ENCODE data around the gene RFPL4AL1. TPM values are rescaled to one million over a fixed set of nuclear protein-coding genes. Genes with fewer than 3 reads are reported as not detected.
A peak's percentile ranks its signal among the peaks of the same experiment; 100 is the strongest.

The RFPL4AL1 gene
- total RNA-seq, 4 donors from 2014 or later: not detected

DNA sequence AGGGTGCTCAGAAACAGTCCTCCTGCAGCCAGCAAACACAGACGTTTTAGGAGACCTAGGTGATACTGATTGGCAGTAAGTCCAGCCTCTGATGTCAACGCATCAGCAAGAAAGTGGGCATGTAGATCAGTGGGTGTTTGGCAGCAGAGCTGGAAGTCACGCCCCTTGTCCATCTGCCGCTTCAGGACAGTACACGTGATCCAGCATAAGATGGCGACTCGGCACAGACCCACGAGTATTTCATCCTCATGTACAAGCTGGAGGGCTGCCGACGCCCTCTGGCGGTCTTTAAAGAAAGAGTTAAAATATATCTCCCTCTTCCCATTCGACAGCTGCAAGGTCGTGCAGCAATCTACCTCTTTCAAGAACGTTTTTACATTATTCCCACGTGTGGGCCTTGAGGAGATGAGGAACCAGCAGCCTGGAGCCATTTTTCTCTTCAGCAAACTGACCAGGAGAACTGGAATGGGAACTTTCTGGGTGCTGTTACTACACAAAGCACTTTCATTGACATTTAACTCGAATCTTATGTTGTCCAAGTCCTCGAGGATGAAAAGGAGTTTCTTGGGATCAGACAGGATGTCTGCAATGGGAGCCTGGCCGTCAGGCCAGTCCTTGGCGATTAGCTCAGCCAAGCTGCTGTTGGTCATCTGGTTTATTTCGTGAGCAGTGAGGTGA is 40.6 kb downstream of the RFPL4AL1 start:
- no peaks in the 10 kb centered on the region for H3K36me3 ChIP-seq
- no peaks in the 10 kb centered on the region for H3K9me3 ChIP-seq
- no peaks in the 10 kb centered on the region for H3K4me1 ChIP-seq
- no peaks in the 10 kb centered on the region for H3K27me3 ChIP-seq
- H3K4me3 ChIP-seq: no peak overlapping the region
- DNase-seq: no peak
- intact Hi-C loops (cut with DNase I; ENCODE audit: low total_unique reads): no loop called here
- H3K27ac ChIP-seq: no peak overlapping the region
- TF ChIP-seq POLR2A (IDR thresholded peaks at IDR 0.05) (no peak), CTCF (IDR thresholded peaks at IDR 0.05) (peak in 1 of 4 experiments; percentile 2)

- TF ChIP-seq POLR2A (IDR thresholded peaks at IDR 0.05): no peak
- TF ChIP-seq CTCF (IDR thresholded peaks at IDR 0.05): no peak
- no peaks in the 10 kb centered on the region for H3K36me3 ChIP-seq
- H3K4me1 ChIP-seq: no peaks in the 10 kb centered on the region
- no peak overlapping the region for H3K27ac ChIP-seq
- no peaks in the 10 kb centered on the region for H3K27me3 ChIP-seq
- intact Hi-C loops (cut with DNase I; ENCODE audit: low total_unique reads): no loop called here
- no peak overlapping the region for H3K4me3 ChIP-seq
- no peaks in the 10 kb centered on the region for H3K9me3 ChIP-seq
- no peak for DNase-seq
Measured at GRCh38 chr19:55811340-55811739, 42.4 kb downstream of the RFPL4AL1 start.

DNA sequence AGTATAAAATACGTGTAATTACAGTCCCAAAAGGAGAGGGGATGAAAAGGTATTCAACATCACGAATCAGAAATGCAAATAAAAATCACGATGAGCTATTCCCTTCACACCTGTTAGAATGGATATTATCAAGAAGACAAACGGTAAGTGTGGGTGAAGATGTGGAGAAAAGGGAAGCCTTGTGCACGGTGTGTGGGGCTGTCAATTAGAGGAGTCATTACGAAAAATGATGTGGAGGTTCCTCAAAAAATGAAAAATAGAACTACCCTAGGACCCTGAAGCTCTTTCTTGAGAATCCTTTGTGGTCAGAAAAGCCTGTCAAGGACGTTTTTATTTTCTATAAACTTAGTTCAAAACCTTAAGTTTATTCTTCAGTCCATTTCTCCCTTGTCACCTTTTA is 43.5 kb downstream of the RFPL4AL1 start:
- Histone ChIP-seq H3K9me3 (no peaks in the 10 kb centered on the region), H3K27me3 (no peaks in the 10 kb centered on the region), H3K4me3 (no peak overlapping the region), H3K4me1 (no peaks in the 10 kb centered on the region), H3K36me3 (no peaks in the 10 kb centered on the region), H3K27ac (no peak overlapping the region)
- intact Hi-C loops (cut with DNase I; ENCODE audit: low total_unique reads): no loop called here
- TF ChIP-seq CTCF (IDR thresholded peaks at IDR 0.05): no peak
- TF ChIP-seq POLR2A (IDR thresholded peaks at IDR 0.05): no peak
- no peak for DNase-seq

GRCh38 chr19:55813906-55814305 is 45.0 kb downstream of the RFPL4AL1 start:
- intact Hi-C loops (cut with DNase I; ENCODE audit: low total_unique reads): no loop called here
- Histone ChIP-seq H3K27ac (no peak overlapping the region), H3K4me3 (no peak overlapping the region), H3K9me3 (no peaks in the 10 kb centered on the region), H3K36me3 (no peaks in the 10 kb centered on the region), H3K4me1 (no peaks in the 10 kb centered on the region), H3K27me3 (no peaks in the 10 kb centered on the region)
- DNase-seq: no peak
- TF ChIP-seq POLR2A (IDR thresholded peaks at IDR 0.05): no peak
- TF ChIP-seq CTCF (IDR thresholded peaks at IDR 0.05): no peak

DNA sequence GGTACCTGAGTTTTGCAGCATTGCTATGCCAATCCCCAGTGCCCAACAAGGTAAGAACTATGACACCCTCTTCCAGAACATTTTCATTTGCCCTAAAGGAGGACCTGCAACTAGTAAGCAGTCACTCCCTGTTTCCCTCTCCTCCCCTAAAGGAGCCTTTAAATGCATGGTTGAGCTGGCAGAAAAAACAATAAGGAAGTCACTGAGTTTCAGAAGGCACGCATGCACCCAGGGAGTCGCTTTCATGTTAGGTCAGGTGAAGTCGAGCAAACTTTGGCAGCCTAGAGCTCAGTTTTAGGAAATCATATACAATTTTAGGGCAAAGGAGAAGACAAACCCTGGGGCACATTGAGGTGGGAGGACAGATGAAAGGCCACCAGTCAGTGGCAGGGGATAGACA is 51.1 kb downstream of the RFPL4AL1 start:
- TF ChIP-seq POLR2A (IDR thresholded peaks at IDR 0.05) (no peak), CTCF (IDR thresholded peaks at IDR 0.05) (no peak)
- Histone ChIP-seq H3K27ac (no peak overlapping the region), H3K36me3 (no peaks in the 10 kb centered on the region), H3K4me1 (no peaks in the 10 kb centered on the region), H3K9me3 (no peaks in the 10 kb centered on the region), H3K27me3 (no peaks in the 10 kb centered on the region), H3K4me3 (no peak overlapping the region)
- no peak for DNase-seq
- intact Hi-C loops (cut with DNase I; ENCODE audit: low total_unique reads): no loop called here

Other genes with a start within 250 kb of the RFPL4AL1 start
- not detected for gene SBK2, start 232.0 kb upstream of the RFPL4AL1 start, total RNA-seq
- under 1 TPM in 2 of 4 donors, not detected in 2; 0.34 to 0.35 TPM for gene SBK3, start 223.6 kb upstream of the RFPL4AL1 start, total RNA-seq
- 10 to 100 TPM in 1 of 4 donors, 1 to 10 TPM in 1, not detected in 2; 4.4 to 21.9 TPM for gene ZNF579, start 188.3 kb upstream of the RFPL4AL1 start, total RNA-seq
- gene FIZ1, start 169.6 kb upstream of the RFPL4AL1 start, total RNA-seq: 10 to 100 TPM in 1 of 4 donors, 1 to 10 TPM in 1, under 1 TPM in 2; 0.26 to 19.3 (median 2.4) TPM
- 10 to 100 TPM in 3 of 4 donors, 1 to 10 TPM in 1; 5.4 to 20.4 (median 14.6) TPM for gene ZNF524, start 168.8 kb upstream of the RFPL4AL1 start, total RNA-seq
- 10 to 100 TPM in 1 of 4 donors, 1 to 10 TPM in 2, not detected in 1; 2.0 to 24.2 (median 3.2) TPM for gene ZNF865, start 163.5 kb upstream of the RFPL4AL1 start, total RNA-seq
- gene ZNF784, start 144.6 kb upstream of the RFPL4AL1 start, total RNA-seq: 1 to 10 TPM; 4.1 to 9.6 (median 7.4) TPM
- gene ZNF580, start 128.1 kb upstream of the RFPL4AL1 start, total RNA-seq: 10 to 100 TPM in 3 of 4 donors, 1 to 10 TPM in 1; 4.8 to 69.8 (median 19.1) TPM
- 10 to 100 TPM in 3 of 4 donors, 1 to 10 TPM in 1; 2.8 to 30.3 (median 12.8) TPM for gene ZNF581, start 125.5 kb upstream of the RFPL4AL1 start, total RNA-seq
- 10 to 100 TPM in 1 of 4 donors, 1 to 10 TPM in 3; 2.9 to 25.0 (median 6.7) TPM for gene CCDC106, start 120.9 kb upstream of the RFPL4AL1 start, total RNA-seq
- gene U2AF2, start 114.1 kb upstream of the RFPL4AL1 start, total RNA-seq: 100 to 1,000 TPM in 1 of 4 donors, 10 to 100 TPM in 2, 1 to 10 TPM in 1; 10.0 to 165 (median 58.1) TPM
- gene EPN1, start 93.9 kb upstream of the RFPL4AL1 start, total RNA-seq: 10 to 100 TPM; 27.9 to 88.4 (median 51.7) TPM
- under 1 TPM in 1 of 4 donors, not detected in 3; 0.28 TPM for gene NLRP9, start 30.7 kb upstream of the RFPL4AL1 start, total RNA-seq
- gene RFPL4A, start 10.0 kb upstream of the RFPL4AL1 start, total RNA-seq: not detected
- under 1 TPM in 1 of 4 donors, not detected in 3; 0.28 TPM for gene NLRP11, start 62.9 kb downstream of the RFPL4AL1 start, total RNA-seq
- 1 to 10 TPM in 1 of 4 donors, not detected in 3; 1.5 TPM for gene NLRP4, start 67.4 kb downstream of the RFPL4AL1 start, total RNA-seq
- gene NLRP13, start 163.2 kb downstream of the RFPL4AL1 start, total RNA-seq: not detected
- gene NLRP8, start 178.7 kb downstream of the RFPL4AL1 start, total RNA-seq: not detected
- under 1 TPM in 1 of 4 donors, not detected in 3; 0.35 TPM for gene NLRP5, start 217.7 kb downstream of the RFPL4AL1 start, total RNA-seq

Data from uterus (tissue), 4 donors.